IMR-90 (cell line): ENCODE measurements around the gene COL23A1. TPM values are rescaled to one million over a fixed set of nuclear protein-coding genes. Genes with fewer than 3 reads are reported as not detected.

Experiments
- ATAC-seq: fragments of 200-7000 bp; cut with Tn5 transposase; 2 replicates; pipeline ENCODE4 v1.9.1; 2020; ENCODE audit warnings: low read depth, mild to moderate bottlenecking, moderate library complexity
- BruUV-seq: library from RNA; stranded (reverse); fragments of 400-500 nt; replicated peaks from 2 replicates; lab custom pipeline; 2021; lab: Mats Ljungman, UMichigan
- CTCF ChIA-PET: fragments of 300-600 bp; formaldehyde crosslinking; extraction: SDS; loops from one replicate; lab custom pipeline; 2021; ENCODE audit warnings: antibody characterized with exemption; lab: Yijun Ruan, JAX
- POLR2A ChIA-PET: fragments of 300-600 bp; sonication (Branson Sonifier 250); formaldehyde crosslinking; loops from one replicate; lab custom pipeline; 2022; ENCODE audit warnings: antibody characterized with exemption; ENCODE audit not compliant: unreplicated experiment; lab: Charles Lee
- DNase-seq: peaks from one replicate; pipeline ENCODE4 v3.0.0; 2013
- H2AFZ ChIP-seq: replicated peaks from 2 replicates; pipeline ENCODE3; 2013; ENCODE audit warnings: low read length, mild to moderate bottlenecking; ENCODE audit not compliant: poor library complexity
- H2AK5ac ChIP-seq: 2 replicates; pipeline ENCODE4 v1.6.1; 2013; ENCODE audit warnings: low read depth, low read length, inconsistent platforms
- H2AK9ac ChIP-seq: replicated peaks from 2 replicates; pipeline ENCODE3; 2013; ENCODE audit warnings: mild to moderate bottlenecking, low read depth, low read length, moderate library complexity; ENCODE audit not compliant: poor library complexity
- H2BK120ac ChIP-seq: 2 replicates; pipeline ENCODE4 v1.6.1; 2013; ENCODE audit warnings: low read depth, low read length, inconsistent platforms
- H2BK15ac ChIP-seq: 3 replicates; pipeline ENCODE4 v1.6.1; 2013; ENCODE audit warnings: low read depth, low read length, inconsistent platforms
- H2BK20ac ChIP-seq: 2 replicates; pipeline ENCODE4 v1.6.1; 2013; ENCODE audit warnings: low read depth, mild to moderate bottlenecking, inconsistent platforms, low read length, moderate library complexity
- H2BK5ac ChIP-seq: 2 replicates; pipeline ENCODE4 v1.6.1; 2013; ENCODE audit warnings: mild to moderate bottlenecking, low read depth, low read length, inconsistent platforms; ENCODE audit not compliant: poor library complexity, severe bottlenecking
- H3K14ac ChIP-seq: replicated peaks from 2 replicates; pipeline ENCODE4 v1.6.1; 2013; ENCODE audit warnings: low read depth, low read length, inconsistent platforms
- H3K18ac ChIP-seq: 2 replicates; pipeline ENCODE4 v1.6.1; 2013; ENCODE audit warnings: low read depth, low read length, control low read depth
- H3K23ac ChIP-seq: 2 replicates; pipeline ENCODE4 v1.6.1; 2013; ENCODE audit warnings: low read depth, low read length, inconsistent platforms
- H3K27ac ChIP-seq: 2 replicates; pipeline ENCODE4 v1.5.1; 2013; ENCODE audit warnings: mild to moderate bottlenecking, control low read depth, low read length; ENCODE audit not compliant: insufficient read depth
- H3K27me3 ChIP-seq: 2 replicates; pipeline ENCODE4 v1.6.1; 2013; ENCODE audit warnings: low read length; ENCODE audit not compliant: control insufficient read depth, insufficient read depth
- H3K36me3 ChIP-seq: 2 replicates; pipeline ENCODE4 v1.6.1; 2013; ENCODE audit warnings: low read length, mixed read lengths; ENCODE audit not compliant: control insufficient read depth, insufficient read depth
- H3K4ac ChIP-seq: 2 replicates; pipeline ENCODE4 v1.6.1; 2013; ENCODE audit warnings: low read depth, low read length, inconsistent platforms
- H3K4me1 ChIP-seq: 2 replicates; pipeline ENCODE4 v1.6.1; 2013; ENCODE audit warnings: low read length, mixed read lengths; ENCODE audit not compliant: control insufficient read depth, insufficient read depth
- H3K4me2 ChIP-seq: 2 replicates; pipeline ENCODE4 v1.6.1; 2013; ENCODE audit warnings: low read depth, mild to moderate bottlenecking, control low read depth, low read length, moderate library complexity
- H3K4me3 ChIP-seq: 2 replicates; pipeline ENCODE4 v1.5.1; 2013; ENCODE audit warnings: low read depth, mild to moderate bottlenecking, control low read depth, low read length, moderate library complexity; ENCODE audit not compliant: insufficient read depth
- H3K56ac ChIP-seq: 2 replicates; pipeline ENCODE4 v1.6.1; 2013; ENCODE audit warnings: low read length, inconsistent platforms; ENCODE audit not compliant: insufficient read depth; ENCODE audit errors: extremely low read depth
- H3K79me1 ChIP-seq, 2 experiments: 2 replicates each; pipeline ENCODE4 v1.6.1; 2013; ENCODE audit warnings: low read length in 2 of 2, inconsistent platforms in 1 of 2, low read depth in 1 of 2
- H3K9ac ChIP-seq: 2 replicates; pipeline ENCODE4 v1.6.1; 2013; ENCODE audit warnings: low read depth, low read length, control low read depth
- H3K9me1 ChIP-seq: 2 replicates; pipeline ENCODE4 v1.6.1; 2013; ENCODE audit warnings: low read length, inconsistent platforms; ENCODE audit not compliant: insufficient read depth
- H3K9me3 ChIP-seq: 2 replicates; pipeline ENCODE4 v1.6.1; 2013; ENCODE audit warnings: low read length; ENCODE audit not compliant: control insufficient read depth, insufficient read depth
- H4K20me1 ChIP-seq: 2 replicates; pipeline ENCODE4 v1.6.1; 2013; ENCODE audit warnings: low read length, inconsistent platforms; ENCODE audit not compliant: insufficient read depth
- H4K5ac ChIP-seq: 2 replicates; pipeline ENCODE4 v1.6.1; 2013; ENCODE audit warnings: mild to moderate bottlenecking, low read depth, low read length, control low read depth
- H4K8ac ChIP-seq, 2 experiments: 2 replicates each; pipeline ENCODE4 v1.6.1; 2013; ENCODE audit warnings: low read depth in 2 of 2, low read length in 2 of 2, control low read depth in 1 of 2, inconsistent platforms in 1 of 2
- H4K91ac ChIP-seq: 2 replicates; pipeline ENCODE4 v1.6.1; 2013; ENCODE audit warnings: low read depth, low read length, inconsistent platforms; ENCODE audit not compliant: insufficient read depth
- BHLHE40 ChIP-seq: fragments of 150-350 bp; IDR thresholded peaks from 2 replicates; pipeline ENCODE4 v1.6.1; 2016; ENCODE audit warnings: mild to moderate bottlenecking, low read depth, low read length
- CTCF ChIP-seq: conservative IDR thresholded peaks from 2 replicates; pipeline ENCODE4 v1.5.1; 2012; ENCODE audit warnings: mild to moderate bottlenecking, low read depth, low read length, improper control_type of control experiment
- MXI1 ChIP-seq: IDR thresholded peaks from 2 replicates; pipeline ENCODE4 v1.6.1; 2012; ENCODE audit warnings: low read depth, mild to moderate bottlenecking, low read length, moderate library complexity, borderline replicate concordance
- POLR2A ChIP-seq: IDR thresholded peaks from 2 replicates; pipeline ENCODE4 v1.6.1; 2012; ENCODE audit warnings: mild to moderate bottlenecking, low read depth, low read length
- RAD21 ChIP-seq: IDR thresholded peaks from 2 replicates; pipeline ENCODE4 v1.6.1; 2012; ENCODE audit warnings: low read length, improper control_type of control experiment
- SMC3 ChIP-seq: fragments of 150-350 bp; IDR thresholded peaks from 2 replicates; pipeline ENCODE4 v1.6.1; 2016; ENCODE audit warnings: low read depth, mild to moderate bottlenecking, antibody characterized with exemption, low read length, moderate library complexity
- WGBS, 2 experiments: methylation state at CpG; one replicate each; pipeline versions ENCODE4 v1.1.5 to v1.1.7; 2013; ENCODE audit warnings: missing lambda C conversion rate in 2 of 2; ENCODE audit not compliant: insufficient read length in 1 of 2; ENCODE audit errors: extremely low coverage in 2 of 2; 5-methylcytosine and 5-hydroxymethylcytosine counted together
- dilution Hi-C: fragments of 300-500 bp; cut with HindIII; formaldehyde crosslinking; loops from one replicate; pipeline ENCODE4 v1.14.3; 2018; ENCODE audit warnings: low sequenced_read_pairs; ENCODE audit not compliant: unreplicated experiment
- in situ Hi-C: fragments of 300-500 bp; cut with MboI; formaldehyde crosslinking; loops from 3 replicates; pipeline ENCODE4 v1.14.3; 2019; ENCODE audit warnings: low sequenced_read_pairs, inconsistent platforms, mixed read lengths
- intact Hi-C: fragments of 100-400 bp; cut with micrococcal nuclease; formaldehyde crosslinking; loops from 2 replicates; pipeline ENCODE4 v1.10.0; 2022
- polyA plus RNA-seq, 3 experiments: library from polyadenylated mRNA; depleted of rRNA; stranded (reverse); fragments of >200 nt; gene quantifications; 2 replicates each; pipeline ENCODE4 v1.2.3, GENCODE V29; 2012; ENCODE audit warnings: low replicate concordance in 1 of 3
- total RNA-seq: library from RNA; depleted of rRNA; stranded (reverse); fragments of >200 nt; gene quantifications from 2 replicates; pipeline ENCODE4 v1.2.3, GENCODE V29; 2012

Gene COL23A1
- total and polyA plus RNA-seq, 2 of the 4 experiments (the other 2 are of a cell fraction), result not detected

DNA sequence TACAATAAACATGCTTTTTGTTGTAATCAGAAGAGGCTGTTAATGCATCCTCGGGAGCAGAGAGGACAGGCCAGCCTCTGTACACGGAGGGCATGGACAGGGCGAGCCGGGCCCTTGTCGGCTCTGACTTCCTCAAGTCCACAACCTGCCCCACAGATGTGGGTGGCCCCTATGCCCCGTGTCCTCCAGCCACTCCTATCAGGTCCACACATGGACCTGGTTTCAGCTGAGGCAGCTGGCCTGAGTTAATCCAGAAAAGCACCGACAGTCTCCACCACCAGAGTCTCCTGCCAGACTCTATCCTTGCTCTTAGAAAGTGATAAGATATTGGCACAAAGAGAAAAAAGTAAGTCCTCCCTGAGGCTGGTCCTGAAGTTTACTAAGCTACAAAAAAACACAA is 305.2 kb downstream of the COL23A1 start:
- POLR2A ChIA-PET, result no interaction called here
- Histone ChIP-seq H2AFZ (no peak overlapping the region), H2BK20ac (no peak overlapping the region), H3K4ac (no peak overlapping the region), H3K9ac (no peak overlapping the region), H2AK9ac (no peak overlapping the region), H3K4me1 (no peaks in the 10 kb centered on the region), H3K4me2 (no peak overlapping the region), H3K4me3 (no peak overlapping the region), H3K79me1 (no peaks in the 10 kb centered on the region), H3K9me3 (peaks cover 6% of the 10 kb centered on the region), H3K14ac (no peak overlapping the region), H3K36me3 (no peaks in the 10 kb centered on the region), H2BK5ac (no peak overlapping the region), H4K20me1 (no peaks in the 10 kb centered on the region), H3K27ac (no peak overlapping the region), H3K9me1 (no peaks in the 10 kb centered on the region), H4K91ac (no peak overlapping the region), H3K18ac (no peak overlapping the region), H3K27me3 (no peaks in the 10 kb centered on the region; the same call in 1 of the 2 replicates), H3K23ac (no peak overlapping the region), H2BK120ac (no peak overlapping the region), H4K8ac (no peak overlapping the region), H4K5ac (no peak overlapping the region), H2AK5ac (no peak overlapping the region), H2BK15ac (no peak overlapping the region), H3K56ac (no peak overlapping the region)
- TF ChIP-seq POLR2A (no peak), SMC3 (no peak), BHLHE40 (no peak), RAD21 (no peak), MXI1 (no peak), CTCF (no peak)
- dilution Hi-C loops (no loop called here), in situ Hi-C loops (loop anchor here (5.0 to 25.0 kb wide), 2 partner anchors 267 to 1202 kb away; no protein-coding TSS in a partner anchor), intact Hi-C loops (loop anchor here (1.0 to 5.0 kb wide), 3 partner anchors 266 to 1207 kb away; partner anchors contain the start of gene COL23A1)
- DNase-seq (no peak), ATAC-seq (no peak)
- CTCF ChIA-PET, result interaction anchor here (1.7 kb wide), 1 partner anchor 266 kb away, joined by 5 read pairs; no protein-coding TSS in a partner anchor
- no TSS peak for BruUV-seq
- no CpG with 5 or more reads among the region's 7 CpGs for WGBS, 2 experiments
